SK-N-SH treated with all-trans-retinoic acid at 6 μM for 48 hours (cell line): Measurements from ENCODE around the gene LINC00237.

ENCODE experiments used
- ATAC-seq: fragments of 200-7000 bp; cut with Tn5 transposase; 3 replicates; pipeline ENCODE4 v1.9.1; 2020; ENCODE audit warnings: mild to moderate bottlenecking, moderate library complexity
- ARNTL ChIP-seq: fragments of 450-650 bp; formaldehyde crosslinking; IDR thresholded peaks from 2 replicates; pipeline ENCODE4 v1.5.0; 2020; ENCODE audit warnings: low read depth, mild to moderate bottlenecking, moderate library complexity, borderline replicate concordance
- BACH2 ChIP-seq: fragments of 250-450 bp; sonication (Bioruptor Pico); IDR thresholded peaks from 2 replicates; pipeline ENCODE4 v1.9.0; 2021; ENCODE audit warnings: mild to moderate bottlenecking, borderline replicate concordance
- CREB5 ChIP-seq: fragments of 250-450 bp; sonication (Bioruptor Pico); IDR thresholded peaks from 2 replicates; pipeline ENCODE4 v1.5.1; 2020; ENCODE audit warnings: low read depth, mild to moderate bottlenecking, moderate library complexity
- CSDC2 ChIP-seq: fragments of 250-450 bp; sonication (Bioruptor Pico); IDR thresholded peaks from 2 replicates; pipeline ENCODE4 v1.5.0; 2020; ENCODE audit warnings: mild to moderate bottlenecking, moderate library complexity
- CSRNP3 ChIP-seq: fragments of 250-450 bp; sonication (Bioruptor Pico); IDR thresholded peaks from 2 replicates; pipeline ENCODE4 v1.5.1; 2021; ENCODE audit warnings: mild to moderate bottlenecking, moderate library complexity
- ESRRG ChIP-seq: fragments of 250-450 bp; sonication (Bioruptor Pico); IDR thresholded peaks from 2 replicates; pipeline ENCODE4 v1.6.1; 2021; ENCODE audit warnings: mild to moderate bottlenecking
- GLIS3 ChIP-seq: fragments of 250-450 bp; sonication (Bioruptor Pico); IDR thresholded peaks from 2 replicates; pipeline ENCODE4 v1.5.0; 2020; ENCODE audit warnings: mild to moderate bottlenecking, moderate library complexity
- OSR1 ChIP-seq: fragments of 250-450 bp; sonication (Bioruptor Pico); IDR thresholded peaks from 2 replicates; pipeline ENCODE4 v1.8.0; 2022; ENCODE audit warnings: moderate library complexity, mild to moderate bottlenecking, inconsistent platforms
- PATZ1 ChIP-seq: fragments of 250-450 bp; sonication (Bioruptor Pico); IDR thresholded peaks from 2 replicates; pipeline ENCODE4 v1.8.0; 2020; ENCODE audit warnings: mild to moderate bottlenecking, moderate library complexity, borderline replicate concordance
- RARB ChIP-seq: fragments of 250-450 bp; sonication (Bioruptor Pico); IDR thresholded peaks from 2 replicates; pipeline ENCODE4 v1.8.0; 2021; ENCODE audit warnings: mild to moderate bottlenecking, moderate library complexity
- SNAI2 ChIP-seq: fragments of 250-450 bp; sonication (Bioruptor Pico); IDR thresholded peaks from 2 replicates; pipeline ENCODE4 v1.5.0; 2020; ENCODE audit warnings: mild to moderate bottlenecking, moderate library complexity
- TCF4 ChIP-seq: fragments of 250-450 bp; sonication (Bioruptor Pico); IDR thresholded peaks from 2 replicates; pipeline ENCODE4 v1.8.0; 2021; ENCODE audit warnings: mild to moderate bottlenecking, moderate library complexity, borderline replicate concordance
- TOX ChIP-seq: fragments of 250-450 bp; sonication (Bioruptor Pico); IDR thresholded peaks from 2 replicates; pipeline ENCODE4 v1.8.0; 2021; ENCODE audit warnings: mild to moderate bottlenecking, moderate library complexity, borderline replicate concordance
- TSHZ2 ChIP-seq: fragments of 250-450 bp; sonication (Bioruptor Pico); IDR thresholded peaks from 2 replicates; pipeline ENCODE4 v1.5.0; 2020; ENCODE audit warnings: mild to moderate bottlenecking, moderate library complexity
- ZC3H10 ChIP-seq: fragments of 250-450 bp; sonication (Bioruptor Pico); IDR thresholded peaks from 2 replicates; pipeline ENCODE4 v1.5.1; 2021; ENCODE audit warnings: mild to moderate bottlenecking, moderate library complexity
- ZFP3 ChIP-seq: fragments of 250-450 bp; sonication (Bioruptor Pico); IDR thresholded peaks from 2 replicates; pipeline ENCODE4 v1.5.0; 2020; ENCODE audit warnings: mild to moderate bottlenecking, moderate library complexity
- ZFP30 ChIP-seq: fragments of 450-650 bp; formaldehyde crosslinking; IDR thresholded peaks from 2 replicates; pipeline ENCODE4 v1.5.0; 2022; ENCODE audit warnings: mild to moderate bottlenecking, moderate library complexity
- ZNF565 ChIP-seq: fragments of 450-650 bp; formaldehyde crosslinking; conservative IDR thresholded peaks from 2 replicates; pipeline ENCODE4 v1.5.0; 2020; ENCODE audit warnings: low read depth, mild to moderate bottlenecking, moderate library complexity
- ZNF70 ChIP-seq: fragments of 450-650 bp; formaldehyde crosslinking; IDR thresholded peaks from 2 replicates; pipeline ENCODE4 v1.5.0; 2020; ENCODE audit warnings: mild to moderate bottlenecking, moderate library complexity
- ZNF8 ChIP-seq: fragments of 450-650 bp; formaldehyde crosslinking; IDR thresholded peaks from 2 replicates; pipeline ENCODE4 v1.5.0; 2020; ENCODE audit warnings: mild to moderate bottlenecking, moderate library complexity

Gene LINC00237

GRCh38 chr20:21126581-21126870, 20.4 kb upstream of the LINC00237 start:
- no peak for TF ChIP-seq TSHZ2 (CRISPR knock-in tag)
- TF ChIP-seq CSRNP3 (CRISPR knock-in tag), result no peak
- no peak for TF ChIP-seq BACH2 (CRISPR knock-in tag)
- TF ChIP-seq ZFP30 (CRISPR knock-in tag), result no peak
- no peak for TF ChIP-seq GLIS3 (CRISPR knock-in tag)
- no peak for TF ChIP-seq ZNF70 (CRISPR knock-in tag)
- no peak for TF ChIP-seq CREB5
- TF ChIP-seq CSDC2 (CRISPR knock-in tag), result no peak
- TF ChIP-seq ZC3H10, result no peak
- TF ChIP-seq SNAI2 (CRISPR knock-in tag), result no peak
- TF ChIP-seq ZNF8 (CRISPR knock-in tag), result no peak
- no peak for TF ChIP-seq ARNTL (CRISPR knock-in tag)
- ATAC-seq, result no peak

- TF ChIP-seq ZNF565 (CRISPR knock-in tag), result no peak
- no peak for TF ChIP-seq ZFP3 (CRISPR knock-in tag)
- no peak for TF ChIP-seq PATZ1 (CRISPR knock-in tag)
- TF ChIP-seq ZFP30 (CRISPR knock-in tag), result no peak
- no peak for TF ChIP-seq CREB5
Observed at GRCh38 chr20:21125849-21126580, 19.9 kb upstream of the LINC00237 start, which contains the start of gene KIZ. Gene KIZ (plus strand): TSS chr20:21126082. CDS start chr20:21126116, 34 bp downstream.

GRCh38 chr20:21125072-21125848, 19.1 kb upstream of the LINC00237 start:
- ATAC-seq, result peak; percentile 76
- no peak for TF ChIP-seq BACH2 (CRISPR knock-in tag)
- no peak for TF ChIP-seq ZC3H10
- TF ChIP-seq ZFP3 (CRISPR knock-in tag), result no peak
- TF ChIP-seq TOX (CRISPR knock-in tag), result no peak
- TF ChIP-seq ESRRG (CRISPR knock-in tag), result no peak
- TF ChIP-seq PATZ1 (CRISPR knock-in tag), result no peak
- no peak for TF ChIP-seq ZNF8 (CRISPR knock-in tag)
- no peak for TF ChIP-seq RARB (CRISPR knock-in tag)
- TF ChIP-seq TSHZ2 (CRISPR knock-in tag), result no peak
- no peak for TF ChIP-seq CSDC2 (CRISPR knock-in tag)
- no peak for TF ChIP-seq TCF4 (CRISPR knock-in tag)
- no peak for TF ChIP-seq CREB5
- no peak for TF ChIP-seq ZNF70 (CRISPR knock-in tag)
- TF ChIP-seq OSR1, result no peak
- no peak for TF ChIP-seq ZNF565 (CRISPR knock-in tag)
- TF ChIP-seq GLIS3 (CRISPR knock-in tag), result no peak

More at GRCh38 chr20:21125849-21126580, 19.9 kb upstream of the LINC00237 start, which contains the start of gene KIZ:
- peak; percentile 99 for ATAC-seq
